Gastrocnemius medialis (tissue), 4 donors: ENCODE data around the gene GRIK4. TPM values are rescaled to one million over a fixed set of nuclear protein-coding genes. Genes with fewer than 3 reads are reported as not detected.

ENCODE experiments used
- ATAC-seq, 2 donors: fragments of 150-250 bp; one replicate each; pipeline ENCODE4 v1.9.1; 2016
- DNase-seq, 2 donors: peaks; one replicate each; pipeline ENCODE4 v3.0.0-alpha.2; 2019
- H3K27ac ChIP-seq, 4 donors: fragments of 200-600 bp; sonication (generic); 1 replicate in 1 of 4; 2 replicates in 3 of 4; pipeline ENCODE4 v1.5.1; 2016 to 2018; ENCODE audit warnings: mild to moderate bottlenecking in 2 of 4, moderate library complexity in 1 of 4
- H3K27me3 ChIP-seq, 3 donors: fragments of 200-600 bp; sonication (generic) in 2 of 3; 1 replicate in 1 of 3; 2 replicates in 2 of 3; pipeline versions ENCODE4 v1.5.1 to v1.6.0; 2016 to 2019; ENCODE audit warnings: mild to moderate bottlenecking in 1 of 3, moderate library complexity in 1 of 3
- H3K36me3 ChIP-seq, 2 donors: fragments of 200-600 bp; sonication (generic) in 1 of 2; one replicate each; pipeline ENCODE4 v1.5.1; 2017 to 2018
- H3K4me1 ChIP-seq, 2 donors: fragments of 200-600 bp; sonication (generic) in 1 of 2; one replicate each; pipeline ENCODE4 v1.5.1; 2016 to 2017; ENCODE audit warnings: mild to moderate bottlenecking in 2 of 2
- H3K4me3 ChIP-seq, 4 donors: fragments of 200-600 bp; sonication (generic) in 3 of 4; 1 replicate in 1 of 4; 2 replicates in 3 of 4; pipeline ENCODE4 v1.5.1; 2016 to 2019; ENCODE audit warnings: mild to moderate bottlenecking in 2 of 4
- H3K9me3 ChIP-seq, 3 donors: fragments of 200-600 bp; sonication (generic) in 2 of 3; 1 replicate in 1 of 3; 2 replicates in 2 of 3; pipeline ENCODE4 v1.5.1; 2016 to 2019
- POLR2A ChIP-seq, 2 donors: fragments of 450-650 bp; IDR thresholded peaks; one replicate each; pipeline ENCODE4 v1.6.1; 2017; ENCODE audit warnings: antibody characterized with exemption in 2 of 2, mild to moderate bottlenecking in 2 of 2, moderate library complexity in 2 of 2
- in situ Hi-C, 4 donors: fragments of 200-750 bp; cut with MboI; loops; one replicate each; pipeline versions ENCODE4 v1.15.0 to v1.8.0; 2017; ENCODE audit warnings: low sequenced_read_pairs in 4 of 4
- intact Hi-C: fragments of 100-400 bp; cut with DNase I; formaldehyde crosslinking; loops from one replicate; pipeline ENCODE4 v1.15.1; 2023; ENCODE audit warnings: low total_unique reads
- total RNA-seq, 4 donors: library from RNA; depleted of rRNA; stranded (reverse); fragments of >200 nt; gene quantifications; one replicate each; pipeline versions ENCODE4 v1.1.0 to v1.2.3, GENCODE V29; 2016
- TF ChIP-seq, protein P1 (sequence below), 5 experiments: fragments of 450-650 bp in 3 of 5; fragments of 200-600 bp in 2 of 5; sonication (generic) in 2 of 5; IDR thresholded peaks in 4 of 5; conservative IDR thresholded peaks in 1 of 5; 1 replicate in 4 of 5; 2 replicates in 1 of 5; pipeline ENCODE4 v1.5.1; 2016 to 2019; ENCODE audit warnings: antibody characterized with exemption in 5 of 5, mild to moderate bottlenecking in 3 of 5, moderate library complexity in 3 of 5

The GRIK4 gene
- total RNA-seq, 4 donors from 2014 or later, result 0.42 TPM; not detected in 3

DNA sequence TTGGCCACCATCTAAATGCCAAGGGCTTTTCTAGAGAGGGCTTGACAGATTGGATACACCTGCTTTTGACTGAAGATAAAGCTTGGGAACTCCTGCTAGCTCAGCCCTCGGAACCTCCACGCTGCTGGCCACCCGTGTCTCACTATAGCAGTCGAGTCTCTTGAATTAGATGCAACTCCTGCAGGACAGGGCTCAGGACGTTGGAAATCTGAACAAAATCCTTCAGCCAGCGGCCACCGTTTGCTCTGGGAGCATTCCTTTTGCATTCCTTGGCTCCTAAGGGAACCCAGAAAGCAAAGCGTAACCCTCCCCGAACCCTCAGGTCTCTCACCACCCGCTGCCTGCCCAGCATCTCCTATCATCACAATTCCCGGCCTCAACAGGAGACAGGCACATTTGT lies 77.8 kb downstream of the GRIK4 start:
- DNase-seq (no peak), ATAC-seq (no peak)
- H3K9me3 ChIP-seq, result no peaks in the 10 kb centered on the region
- H3K36me3 ChIP-seq, result no peaks in the 10 kb centered on the region
- no peaks in the 10 kb centered on the region for H3K4me1 ChIP-seq
- no peak overlapping the region for H3K27ac ChIP-seq
- intact Hi-C loops (no loop called here), in situ Hi-C loops (no loop called here)
- H3K4me3 ChIP-seq, result no peak overlapping the region
- no peaks in the 10 kb centered on the region for H3K27me3 ChIP-seq
- TF ChIP-seq POLR2A (IDR thresholded peaks at IDR 0.05), result no peak
- TF ChIP-seq, protein P1, sequence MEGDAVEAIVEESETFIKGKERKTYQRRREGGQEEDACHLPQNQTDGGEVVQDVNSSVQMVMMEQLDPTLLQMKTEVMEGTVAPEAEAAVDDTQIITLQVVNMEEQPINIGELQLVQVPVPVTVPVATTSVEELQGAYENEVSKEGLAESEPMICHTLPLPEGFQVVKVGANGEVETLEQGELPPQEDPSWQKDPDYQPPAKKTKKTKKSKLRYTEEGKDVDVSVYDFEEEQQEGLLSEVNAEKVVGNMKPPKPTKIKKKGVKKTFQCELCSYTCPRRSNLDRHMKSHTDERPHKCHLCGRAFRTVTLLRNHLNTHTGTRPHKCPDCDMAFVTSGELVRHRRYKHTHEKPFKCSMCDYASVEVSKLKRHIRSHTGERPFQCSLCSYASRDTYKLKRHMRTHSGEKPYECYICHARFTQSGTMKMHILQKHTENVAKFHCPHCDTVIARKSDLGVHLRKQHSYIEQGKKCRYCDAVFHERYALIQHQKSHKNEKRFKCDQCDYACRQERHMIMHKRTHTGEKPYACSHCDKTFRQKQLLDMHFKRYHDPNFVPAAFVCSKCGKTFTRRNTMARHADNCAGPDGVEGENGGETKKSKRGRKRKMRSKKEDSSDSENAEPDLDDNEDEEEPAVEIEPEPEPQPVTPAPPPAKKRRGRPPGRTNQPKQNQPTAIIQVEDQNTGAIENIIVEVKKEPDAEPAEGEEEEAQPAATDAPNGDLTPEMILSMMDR (IDR thresholded peaks at IDR 0.05 in 4 of 5, conservative IDR thresholded peaks at IDR 0.05 in 1 of 5), result no peak

DNA sequence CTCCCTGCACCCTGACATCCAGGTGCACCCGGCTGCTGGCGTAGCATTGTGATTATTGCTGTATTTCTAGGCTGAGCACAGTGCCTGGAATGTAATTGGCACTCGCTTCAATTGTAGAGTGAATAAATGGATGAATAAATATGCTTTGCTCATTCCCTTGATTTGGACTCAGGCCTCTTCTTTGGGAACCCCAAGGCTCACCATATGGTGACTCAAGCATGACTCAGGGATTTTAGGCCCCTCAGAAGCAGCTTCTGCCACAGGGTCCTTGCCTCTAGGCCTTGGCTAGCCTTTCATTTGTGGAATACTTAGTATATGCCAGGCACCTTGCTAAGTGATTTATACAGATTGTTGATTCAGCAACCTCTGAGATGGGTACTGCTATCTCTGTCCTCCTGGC lies 78.9 kb downstream of the GRIK4 start:
- Histone ChIP-seq H3K4me1 (no peaks in the 10 kb centered on the region), H3K4me3 (no peak overlapping the region), H3K27me3 (no peaks in the 10 kb centered on the region), H3K9me3 (no peaks in the 10 kb centered on the region), H3K36me3 (no peaks in the 10 kb centered on the region), H3K27ac (no peak overlapping the region)
- ATAC-seq (no peak), DNase-seq (no peak)
- intact Hi-C loops (no loop called here), in situ Hi-C loops (no loop called here)
- TF ChIP-seq, protein P1 (IDR thresholded peaks at IDR 0.05 in 4 of 5, conservative IDR thresholded peaks at IDR 0.05 in 1 of 5), result no peak
- no peak for TF ChIP-seq POLR2A (IDR thresholded peaks at IDR 0.05)

DNA sequence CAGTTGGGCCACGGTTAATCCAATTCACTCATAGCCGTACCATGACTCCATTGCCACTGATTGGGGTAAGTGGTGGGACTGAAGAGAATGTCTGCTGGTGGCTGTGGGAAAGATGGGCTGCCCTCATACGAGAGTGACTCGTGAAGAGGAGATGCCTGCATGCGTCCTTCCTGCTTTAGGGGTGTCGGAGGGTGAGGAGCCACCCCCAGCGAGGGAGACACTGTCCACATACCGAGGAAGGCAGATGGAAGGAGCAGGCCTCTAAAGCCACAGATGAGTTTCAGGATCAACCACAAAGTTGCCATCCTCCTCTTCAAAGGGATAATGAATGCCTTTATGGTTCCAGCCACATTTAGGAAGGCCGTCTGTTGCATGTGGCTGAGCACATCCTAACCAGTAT lies 83.2 kb downstream of the GRIK4 start:
- intact Hi-C loops (no loop called here), in situ Hi-C loops (no loop called here)
- no peaks in the 10 kb centered on the region for H3K36me3 ChIP-seq
- DNase-seq (no peak), ATAC-seq (no peak)
- H3K4me1 ChIP-seq, result no peaks in the 10 kb centered on the region
- no peak overlapping the region for H3K27ac ChIP-seq
- H3K27me3 ChIP-seq, result no peaks in the 10 kb centered on the region
- H3K4me3 ChIP-seq, result no peak overlapping the region
- TF ChIP-seq POLR2A (IDR thresholded peaks at IDR 0.05), result no peak
- TF ChIP-seq, protein P1 (IDR thresholded peaks at IDR 0.05 in 4 of 5, conservative IDR thresholded peaks at IDR 0.05 in 1 of 5), result no peak
- no peaks in the 10 kb centered on the region for H3K9me3 ChIP-seq

DNA sequence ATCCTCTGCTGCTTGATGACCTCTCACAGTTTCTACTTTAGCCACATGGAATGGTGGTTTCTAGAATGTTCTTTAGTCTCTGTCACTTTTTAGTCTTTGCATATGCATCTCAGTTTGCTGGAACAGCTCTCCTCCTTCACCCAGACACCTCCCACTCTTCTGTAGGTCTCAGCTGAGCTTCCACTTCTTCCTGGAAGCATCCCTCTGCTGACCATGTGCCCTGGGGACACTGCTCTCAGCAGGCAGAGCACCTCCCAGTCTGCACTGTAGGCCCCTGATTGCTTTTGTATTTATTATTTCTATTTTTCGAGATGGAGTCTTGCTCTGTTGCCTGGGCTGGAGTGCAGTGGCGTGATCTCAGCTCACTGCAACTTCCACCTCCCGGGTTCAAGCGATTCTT lies 84.0 kb downstream of the GRIK4 start:
- H3K4me3 ChIP-seq, result no peak overlapping the region
- H3K27me3 ChIP-seq, result no peaks in the 10 kb centered on the region
- no peaks in the 10 kb centered on the region for H3K4me1 ChIP-seq
- H3K9me3 ChIP-seq, result no peaks in the 10 kb centered on the region
- no peaks in the 10 kb centered on the region for H3K36me3 ChIP-seq
- intact Hi-C loops, result no loop called here
- ATAC-seq (no peak), DNase-seq (no peak)
- no peak for TF ChIP-seq POLR2A (IDR thresholded peaks at IDR 0.05)
- TF ChIP-seq, protein P1 (IDR thresholded peaks at IDR 0.05 in 4 of 5, conservative IDR thresholded peaks at IDR 0.05 in 1 of 5), result no peak
- in situ Hi-C loops, result no loop called here
- H3K27ac ChIP-seq, result no peak overlapping the region
